ENCODE results near the gene TRAF3.

TRAF3 gene, protein sequence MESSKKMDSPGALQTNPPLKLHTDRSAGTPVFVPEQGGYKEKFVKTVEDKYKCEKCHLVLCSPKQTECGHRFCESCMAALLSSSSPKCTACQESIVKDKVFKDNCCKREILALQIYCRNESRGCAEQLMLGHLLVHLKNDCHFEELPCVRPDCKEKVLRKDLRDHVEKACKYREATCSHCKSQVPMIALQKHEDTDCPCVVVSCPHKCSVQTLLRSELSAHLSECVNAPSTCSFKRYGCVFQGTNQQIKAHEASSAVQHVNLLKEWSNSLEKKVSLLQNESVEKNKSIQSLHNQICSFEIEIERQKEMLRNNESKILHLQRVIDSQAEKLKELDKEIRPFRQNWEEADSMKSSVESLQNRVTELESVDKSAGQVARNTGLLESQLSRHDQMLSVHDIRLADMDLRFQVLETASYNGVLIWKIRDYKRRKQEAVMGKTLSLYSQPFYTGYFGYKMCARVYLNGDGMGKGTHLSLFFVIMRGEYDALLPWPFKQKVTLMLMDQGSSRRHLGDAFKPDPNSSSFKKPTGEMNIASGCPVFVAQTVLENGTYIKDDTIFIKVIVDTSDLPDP

DNA sequence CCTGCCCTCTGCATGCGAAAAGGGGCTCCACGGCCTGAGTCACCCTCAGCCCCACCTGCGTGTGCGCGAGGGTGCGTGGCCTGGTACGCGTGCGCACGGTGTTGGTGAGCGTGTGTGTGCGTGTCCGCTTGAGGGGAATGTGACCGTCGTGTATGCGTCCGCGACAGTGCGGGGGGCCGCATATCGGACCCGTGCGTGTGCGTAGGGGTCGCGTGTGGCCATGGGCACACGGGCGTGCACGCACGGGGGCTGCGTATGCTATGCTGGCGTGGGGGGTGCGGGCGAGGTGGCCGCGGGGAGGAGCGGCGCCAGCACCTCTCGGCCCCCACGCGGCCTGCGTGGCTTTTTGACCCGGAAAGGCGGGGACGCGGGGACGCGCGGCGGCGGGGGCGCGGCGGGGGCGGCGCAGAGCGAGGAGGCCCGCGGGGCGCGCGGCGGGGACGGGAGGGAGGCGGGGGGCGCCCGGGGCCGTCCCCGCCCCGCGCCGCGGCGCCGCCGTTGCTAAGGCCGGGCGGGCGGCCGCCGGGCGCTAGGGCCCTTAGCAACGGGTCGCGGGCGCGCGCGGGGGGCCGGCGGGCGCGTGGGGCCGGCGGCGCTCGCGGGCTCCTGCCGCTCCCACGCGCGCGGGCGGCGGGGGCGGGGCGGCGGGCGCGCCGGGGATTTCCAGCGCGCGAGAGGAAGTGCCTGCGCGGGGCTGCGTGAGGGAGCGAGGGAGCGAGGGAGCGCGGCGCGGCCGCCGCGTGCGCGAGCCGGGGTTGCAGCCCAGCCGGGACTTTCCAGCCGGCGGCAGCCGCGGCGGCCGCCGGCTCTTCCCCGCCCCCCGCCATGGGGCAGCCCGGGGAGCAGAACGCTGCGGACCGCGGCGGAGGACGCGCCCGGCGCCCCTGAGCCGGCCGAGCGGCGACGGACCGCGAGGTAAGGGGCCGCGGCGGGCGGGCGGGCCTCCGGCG lies at the start of gene TRAF3:
TRAF3 (plus strand) TSS at position 689 of the 950 bp plus-strand sequence. CDS start 92,753 bp downstream, outside the sequence.
- DNase-seq, result peak; percentile 75

DNA sequence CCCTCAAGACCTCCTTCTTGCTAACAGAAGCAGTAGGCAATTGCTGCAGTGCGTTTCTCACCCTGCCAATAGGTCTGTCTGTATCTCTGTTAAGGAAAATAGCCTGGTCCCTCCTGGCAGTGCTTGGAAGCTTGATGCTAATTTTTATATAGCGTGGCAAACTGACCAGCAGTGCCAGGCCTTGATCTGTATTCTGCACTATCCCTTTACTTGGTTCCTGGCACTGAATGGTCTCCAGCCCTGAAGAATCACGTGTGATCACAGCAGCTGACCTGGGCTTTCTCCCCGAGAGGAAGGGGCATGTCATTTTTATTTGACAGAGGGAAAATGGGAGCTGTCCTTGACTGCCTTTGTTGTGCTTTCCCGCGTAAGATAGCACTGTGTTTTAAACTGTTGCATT lies 48.7 kb upstream of the TRAF3 start:
- no peak for DNase-seq

DNA sequence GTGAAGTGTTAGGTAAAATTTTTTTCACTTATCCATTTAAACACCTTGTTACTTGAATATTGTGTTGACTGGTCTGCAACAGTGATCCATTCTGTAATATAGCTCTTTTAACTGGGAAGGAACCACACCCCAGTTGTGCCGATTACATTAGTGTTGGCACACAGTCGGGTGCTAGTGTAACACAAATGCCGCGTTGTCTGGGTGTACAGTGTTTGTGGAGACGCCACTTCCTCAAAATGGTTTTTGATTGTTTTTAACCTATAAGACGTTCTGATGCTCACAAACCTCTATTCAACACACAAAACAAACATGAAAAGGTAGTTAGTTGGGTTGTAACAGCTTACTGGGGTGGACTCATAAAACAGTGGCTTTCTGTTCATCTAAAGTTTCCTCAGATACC lies 48.0 kb upstream of the TRAF3 start:
- DNase-seq, result no peak

DNA sequence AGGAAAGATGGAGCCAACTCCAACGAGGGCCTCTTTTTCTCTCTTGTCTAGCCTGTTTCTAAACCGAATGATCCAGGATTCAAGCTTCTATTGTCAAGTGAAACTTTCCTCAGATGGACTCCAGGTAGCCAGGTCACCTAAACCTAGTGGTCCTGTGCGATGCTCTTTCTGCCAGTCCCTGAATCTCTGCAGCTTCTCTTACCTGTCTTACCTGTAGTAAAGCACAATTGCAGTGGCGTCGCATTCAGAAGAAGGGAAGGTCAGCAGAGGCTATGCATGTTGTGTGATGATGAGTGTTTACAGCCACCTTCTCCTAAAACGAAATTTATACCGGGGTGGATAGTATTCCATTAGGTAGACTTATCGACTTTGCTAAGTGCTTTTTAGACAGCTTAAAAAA lies 47.4 kb upstream of the TRAF3 start:
- no peak for DNase-seq

DNA sequence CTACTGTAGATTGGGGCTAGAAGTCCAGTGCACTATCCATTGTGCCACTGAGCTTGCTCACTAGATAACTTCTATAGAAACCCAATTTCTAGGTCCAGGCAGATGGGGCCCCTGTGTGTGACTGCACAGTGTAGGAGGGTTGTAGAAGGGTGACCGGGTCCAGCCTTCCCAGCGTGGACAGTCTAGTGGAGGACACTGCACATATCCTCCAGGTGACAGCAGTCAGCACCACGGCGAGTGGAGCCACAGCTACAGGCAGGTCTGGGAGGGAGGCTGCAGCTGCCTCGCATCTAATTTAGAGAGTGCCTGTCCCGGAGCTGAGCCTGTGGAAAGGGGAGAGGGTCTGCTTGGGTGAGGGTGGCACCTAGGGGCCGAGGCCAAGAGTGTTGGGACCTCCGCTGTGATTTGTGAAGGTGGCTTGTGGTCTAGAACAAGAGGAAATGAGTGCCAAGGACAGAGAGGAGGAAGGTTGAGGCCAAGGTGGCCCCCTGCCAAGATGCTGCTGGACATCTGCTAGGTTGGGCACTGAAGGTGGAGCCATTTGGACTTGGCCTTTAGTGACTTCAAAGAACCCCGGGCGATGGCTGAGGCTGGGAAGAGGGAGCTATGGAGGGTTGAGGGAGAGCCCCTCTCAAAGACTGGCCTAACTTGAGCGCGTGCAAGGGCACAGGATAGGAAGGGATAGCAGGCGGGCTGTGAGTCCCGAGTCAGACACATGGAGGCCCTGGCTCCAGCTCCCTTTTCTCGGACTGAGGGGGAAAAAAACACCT lies 46.0 kb upstream of the TRAF3 start:
- DNase-seq, result no peak

DNA sequence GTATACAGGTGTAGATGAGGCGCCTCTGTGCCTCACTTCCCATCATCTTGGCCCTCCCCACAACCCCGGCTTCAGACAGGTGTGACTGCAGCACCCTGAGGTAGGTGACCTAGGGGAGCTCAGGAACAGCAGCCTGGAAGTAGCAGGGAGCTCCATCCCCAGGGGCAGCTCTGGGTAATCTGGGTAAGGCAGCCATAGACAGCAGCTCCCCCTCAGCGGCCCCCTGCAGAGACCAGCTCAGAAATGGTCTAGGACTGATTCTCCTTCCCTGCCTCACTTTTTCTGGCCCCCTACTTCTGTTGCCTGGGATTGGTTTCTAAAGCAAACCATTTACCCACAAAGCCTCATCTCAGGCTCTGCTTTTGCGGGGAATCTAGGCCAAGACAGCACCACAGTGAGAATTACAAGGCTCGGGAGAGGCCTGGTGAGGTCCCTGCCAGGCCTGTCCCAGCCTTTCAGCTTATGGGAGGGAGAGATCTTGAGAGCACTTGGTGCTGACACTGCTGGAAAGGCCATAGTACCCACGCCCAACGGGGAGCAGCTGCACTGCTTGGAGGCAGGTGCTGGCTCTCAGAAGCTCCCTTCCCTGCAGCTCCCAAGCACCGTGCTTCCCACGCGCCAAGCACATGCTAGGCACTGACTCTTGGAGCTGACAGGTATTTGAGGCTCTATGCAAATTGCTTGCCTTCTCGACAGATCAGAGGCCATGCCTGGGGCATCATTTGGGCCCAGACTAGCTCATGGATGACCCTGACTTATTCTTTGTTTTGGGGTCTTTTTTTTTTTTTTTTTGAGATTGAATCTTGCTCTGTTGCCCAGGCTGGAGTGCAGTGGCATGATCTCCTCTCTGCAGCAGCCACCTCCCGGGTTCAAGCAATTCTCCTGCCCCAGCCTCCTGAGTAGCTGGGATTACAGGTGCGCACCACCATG lies 45.1 kb upstream of the TRAF3 start:
- no peak for DNase-seq

DNA sequence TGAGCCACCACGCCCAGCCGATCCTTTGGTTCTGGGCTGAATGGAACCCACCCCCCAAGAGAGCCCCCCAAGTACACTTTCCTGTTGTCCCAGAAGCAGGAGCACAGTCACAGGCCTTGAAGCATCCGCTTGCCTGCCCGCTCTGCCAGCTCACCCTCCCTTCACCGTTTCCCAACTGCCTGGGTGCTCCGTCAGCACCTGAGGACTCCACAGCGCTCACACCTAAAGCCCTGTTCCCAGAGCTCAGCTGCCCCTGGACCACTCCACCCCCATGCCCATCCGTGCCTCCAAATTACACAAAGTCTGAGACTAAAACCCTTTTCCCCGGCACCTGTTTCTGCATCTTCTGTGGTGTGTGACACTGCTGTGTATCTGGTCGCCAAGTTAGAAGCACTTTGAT lies 44.3 kb upstream of the TRAF3 start:
- no peak for DNase-seq

DNA sequence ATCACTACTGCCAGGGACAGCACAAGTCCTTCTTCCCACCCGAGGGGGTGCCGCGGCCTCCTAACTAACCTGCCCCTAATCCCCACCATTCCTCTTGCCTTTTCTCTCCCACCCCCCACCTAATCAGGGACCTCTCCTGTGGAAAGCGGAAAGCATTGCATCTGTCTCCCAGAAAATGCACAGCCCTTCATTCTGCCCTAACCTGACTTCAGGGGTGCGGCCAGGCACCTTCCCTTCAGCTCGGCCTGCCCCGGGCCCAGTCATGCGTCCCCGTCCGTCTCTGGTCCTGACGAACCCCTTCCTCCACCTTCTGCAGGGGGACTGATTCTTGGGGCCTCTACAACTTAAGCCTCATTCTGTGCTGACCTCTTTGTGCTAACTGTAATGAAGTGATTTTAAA lies 43.9 kb upstream of the TRAF3 start:
- DNase-seq, result no peak

DNA sequence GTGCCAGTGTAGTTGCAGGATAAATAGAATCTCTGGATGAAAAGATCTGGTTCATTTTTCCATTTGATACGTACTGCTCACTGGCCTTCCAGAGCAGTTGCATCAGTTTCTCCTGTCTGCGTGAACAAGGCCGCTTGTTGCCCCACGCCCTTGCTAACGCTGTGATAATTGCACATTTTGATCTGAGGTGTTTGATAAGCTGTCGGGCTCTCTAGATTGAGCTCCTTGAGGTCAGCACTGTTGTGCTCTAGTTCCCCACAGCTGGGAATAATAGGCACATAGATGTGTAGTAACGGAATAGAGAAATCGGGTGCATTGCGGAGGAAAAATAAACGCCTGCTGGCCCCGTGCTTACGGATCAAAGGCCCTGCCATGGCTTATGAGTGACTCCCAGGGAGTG lies 42.8 kb upstream of the TRAF3 start:
- DNase-seq, result no peak

DNA sequence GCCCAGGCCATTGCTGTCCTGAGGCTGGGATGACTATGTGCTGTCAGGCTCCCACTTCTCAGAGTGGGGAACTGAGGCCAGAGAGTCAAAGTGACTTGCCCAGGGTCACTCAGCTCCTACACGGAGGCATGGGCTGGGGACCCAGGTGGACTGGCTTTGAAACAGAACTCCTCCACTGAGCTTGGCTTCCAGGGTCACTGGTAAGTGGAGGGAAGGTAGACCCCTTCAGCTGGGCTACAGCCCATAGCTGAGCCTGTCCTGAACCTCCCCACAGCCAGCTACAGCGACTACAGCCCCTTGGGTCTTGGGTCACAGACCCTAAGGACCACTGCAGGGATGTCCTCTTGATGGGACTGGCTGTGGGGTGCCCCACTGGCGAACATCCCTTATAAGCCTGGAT lies 40.3 kb upstream of the TRAF3 start:
- DNase-seq, result no peak

DNA sequence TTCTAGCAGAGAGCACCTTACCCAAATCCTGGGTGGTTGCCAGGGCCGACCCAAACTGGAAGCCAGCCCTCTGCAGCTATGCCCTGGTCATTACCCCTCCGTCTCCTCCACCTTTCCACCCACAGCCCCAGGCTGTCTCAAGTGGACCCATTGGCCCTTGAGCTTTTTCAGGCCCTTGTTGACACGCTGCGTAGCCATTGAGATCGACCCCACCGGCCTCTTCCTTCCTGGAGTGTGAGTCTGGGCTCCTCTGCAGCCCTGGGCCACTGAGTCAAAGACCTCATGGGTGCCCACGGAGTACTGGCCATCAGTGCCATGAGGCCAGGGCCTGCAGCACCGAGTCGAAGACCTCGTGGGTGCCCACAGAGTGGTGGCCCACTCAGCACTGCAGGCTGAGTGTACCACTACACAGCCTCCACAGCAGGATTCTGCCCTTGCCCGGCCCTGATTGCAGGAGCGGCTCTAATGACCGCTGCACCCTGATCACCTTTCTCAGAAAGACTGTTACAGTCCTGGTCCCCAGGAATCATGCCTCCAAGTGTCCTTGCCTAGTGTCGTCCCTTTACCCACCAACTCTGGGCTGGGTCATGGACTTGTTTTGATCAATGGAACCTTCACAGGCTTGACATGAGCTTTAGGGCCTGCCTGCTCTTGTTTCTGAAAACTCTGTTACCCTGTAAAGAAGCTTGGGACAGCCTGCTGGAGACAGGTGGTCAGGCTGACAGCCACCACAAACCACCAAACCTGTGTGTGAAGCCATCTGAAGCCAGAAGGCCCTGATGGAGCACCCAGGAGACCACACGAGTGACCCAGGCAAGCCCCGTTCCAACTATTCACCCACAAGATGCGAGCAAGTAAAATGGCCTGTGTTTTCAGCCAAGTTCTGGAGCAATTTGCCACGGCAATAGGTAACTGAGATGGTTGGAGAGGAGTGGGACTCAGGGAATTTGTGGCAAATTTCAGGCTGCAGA lies 39.6 kb upstream of the TRAF3 start:
- no peak for DNase-seq

DNA sequence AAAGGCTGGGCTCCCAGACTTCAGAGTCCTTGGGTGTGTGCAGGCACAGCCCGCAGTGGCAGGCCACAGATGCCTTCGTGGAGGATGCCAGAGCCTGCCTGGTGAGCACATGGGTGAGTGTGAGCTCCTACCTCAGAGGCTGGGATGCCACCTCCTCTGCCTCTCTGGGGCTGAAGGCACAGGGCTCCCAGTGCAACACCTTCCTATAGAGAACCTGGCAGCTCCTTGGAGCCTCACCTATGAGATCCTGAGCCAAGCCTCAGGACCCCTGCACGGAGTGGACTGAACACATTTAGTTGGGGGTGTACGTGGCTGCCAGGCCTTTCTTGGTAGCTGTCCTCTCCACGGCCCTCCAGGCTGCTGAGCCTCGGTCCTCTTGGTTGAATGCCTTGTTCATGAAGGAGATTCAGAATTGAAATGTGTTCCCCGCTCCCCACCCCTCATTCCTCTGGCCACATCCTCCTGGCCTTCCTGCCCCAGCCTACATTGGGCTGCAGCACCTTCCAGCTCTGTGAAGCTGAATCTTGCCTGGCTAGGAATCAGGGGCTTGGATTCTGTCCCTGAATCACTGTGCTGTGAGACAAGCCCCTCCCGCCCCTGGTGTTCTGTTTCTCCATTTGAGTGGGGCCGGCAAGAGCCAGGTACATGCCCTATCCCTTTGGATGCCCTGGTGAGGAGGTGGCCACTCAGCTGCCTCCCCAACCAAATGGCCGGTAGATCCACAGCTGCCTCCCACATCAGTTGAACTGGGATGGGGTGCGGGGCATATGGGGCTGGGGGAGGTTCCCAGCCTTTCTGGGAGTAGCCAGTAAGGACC lies 38.7 kb upstream of the TRAF3 start:
- no peak for DNase-seq

DNA sequence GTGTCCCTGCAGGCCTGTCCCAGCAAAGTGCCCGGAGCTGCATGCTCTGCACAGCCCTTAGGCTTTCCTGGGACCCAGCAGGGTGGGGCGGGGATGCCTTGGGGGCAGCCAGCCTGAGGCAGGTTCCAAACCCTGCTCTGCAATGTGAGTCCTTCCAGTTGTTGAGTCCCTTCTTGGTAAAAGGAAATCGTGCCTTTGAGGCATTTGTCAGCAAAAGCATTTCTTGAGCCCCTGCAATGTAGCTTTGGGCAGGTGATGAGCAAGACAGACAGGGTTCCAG lies 38.1 kb upstream of the TRAF3 start:
- DNase-seq, result no peak

DNA sequence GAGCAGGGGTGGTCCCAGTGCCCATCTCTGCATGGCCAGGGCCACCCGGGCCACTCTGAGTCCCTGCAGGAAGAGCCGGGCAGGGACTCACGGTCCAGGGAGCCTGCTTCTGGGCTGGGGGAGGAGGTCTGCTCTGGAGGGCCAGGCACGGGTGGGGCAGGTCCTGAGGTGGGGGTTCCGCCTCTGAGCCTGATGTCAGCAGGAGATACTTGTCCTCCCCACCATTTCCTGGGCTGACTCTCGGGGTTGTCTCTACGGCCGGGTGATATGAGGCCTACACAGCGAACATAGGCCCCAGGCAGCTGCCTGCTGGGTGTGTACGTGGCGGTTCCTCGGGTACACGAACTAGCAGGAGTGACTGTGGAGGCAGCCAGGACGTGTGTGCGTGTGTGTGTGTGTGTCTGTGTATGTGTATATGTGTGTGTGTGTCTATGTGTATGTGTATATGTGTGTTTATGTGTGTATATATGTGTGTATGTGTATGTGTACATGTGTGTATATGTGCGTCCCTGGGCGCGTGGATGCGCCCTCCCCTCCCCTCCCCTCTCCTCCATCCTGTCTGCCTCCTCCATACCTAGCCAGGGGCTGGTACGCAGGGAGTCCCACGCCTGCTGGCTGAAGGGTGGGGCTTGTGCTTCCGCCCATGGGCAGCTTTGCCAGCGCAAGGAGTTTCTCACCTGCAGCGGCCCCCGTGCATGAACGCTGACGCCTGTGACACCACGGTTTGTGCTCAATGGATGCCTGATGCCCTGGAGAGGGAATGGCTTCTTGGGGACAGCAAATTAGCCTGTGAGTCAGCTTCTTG lies 30.4 kb upstream of the TRAF3 start:
- no peak for DNase-seq

DNA sequence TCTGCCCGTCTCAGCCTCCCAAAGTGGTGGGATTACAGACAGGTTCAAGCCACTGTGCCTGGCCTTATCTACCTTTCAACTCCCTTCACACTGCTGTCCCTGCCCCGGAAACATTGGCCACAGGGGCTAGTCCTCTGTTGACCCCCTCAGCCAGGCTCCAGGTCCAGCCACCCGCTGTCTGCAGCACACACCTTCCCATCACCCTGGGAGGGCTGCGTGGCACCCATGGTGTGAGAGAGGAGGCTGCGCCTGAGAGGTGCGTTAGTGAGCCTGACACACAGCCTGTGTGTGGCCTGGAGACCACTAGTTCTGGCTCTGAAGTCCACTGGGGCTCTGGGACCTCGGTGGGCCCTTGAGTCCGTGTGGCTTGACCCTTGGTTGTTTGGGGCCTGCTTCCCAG lies 28.4 kb upstream of the TRAF3 start:
- DNase-seq, result no peak

DNA sequence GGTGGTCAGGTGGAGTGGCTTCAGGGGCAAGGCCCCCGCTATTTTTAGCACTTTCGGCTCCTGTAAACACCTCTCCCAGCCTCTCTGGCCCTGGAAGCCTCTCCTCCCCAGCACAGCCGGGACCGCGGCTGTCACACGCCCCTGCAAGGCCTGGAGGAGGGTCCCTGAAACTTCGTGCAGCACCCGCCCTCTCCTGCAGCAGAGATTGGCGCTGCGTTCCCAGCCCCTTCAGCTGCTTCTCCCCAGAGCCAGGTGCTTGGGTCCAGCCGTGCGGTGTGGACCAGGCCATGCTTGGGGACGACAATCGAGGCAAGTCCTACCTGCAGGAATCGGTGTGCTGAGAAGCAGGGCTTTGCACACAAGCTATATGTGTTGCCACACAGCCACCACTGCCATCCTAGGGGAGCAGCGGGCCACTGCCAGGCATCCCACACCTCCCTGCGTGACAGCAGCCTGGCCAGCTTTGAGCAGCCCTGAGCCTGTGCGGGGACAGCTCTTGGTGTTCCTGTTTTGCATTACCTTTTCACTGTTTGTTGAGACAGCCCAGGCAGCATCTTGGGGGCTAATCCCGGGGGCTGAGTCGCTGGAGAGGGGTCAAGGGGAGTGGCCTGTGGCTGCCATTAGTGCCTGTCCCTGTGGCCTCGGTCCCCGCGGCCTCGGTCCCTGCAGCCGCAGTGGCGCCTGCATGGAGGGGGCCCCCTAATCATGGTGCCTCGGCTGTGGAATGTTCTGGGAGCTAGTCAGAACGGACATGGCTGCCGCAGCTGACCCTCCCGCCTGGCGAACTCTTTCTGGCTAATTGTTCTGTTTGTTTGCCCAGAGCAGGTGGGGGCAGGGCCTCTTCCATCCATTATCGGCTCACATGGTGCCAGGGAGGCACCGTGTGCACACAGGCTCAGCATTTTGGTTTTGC lies 27.6 kb upstream of the TRAF3 start:
- no peak for DNase-seq

DNA sequence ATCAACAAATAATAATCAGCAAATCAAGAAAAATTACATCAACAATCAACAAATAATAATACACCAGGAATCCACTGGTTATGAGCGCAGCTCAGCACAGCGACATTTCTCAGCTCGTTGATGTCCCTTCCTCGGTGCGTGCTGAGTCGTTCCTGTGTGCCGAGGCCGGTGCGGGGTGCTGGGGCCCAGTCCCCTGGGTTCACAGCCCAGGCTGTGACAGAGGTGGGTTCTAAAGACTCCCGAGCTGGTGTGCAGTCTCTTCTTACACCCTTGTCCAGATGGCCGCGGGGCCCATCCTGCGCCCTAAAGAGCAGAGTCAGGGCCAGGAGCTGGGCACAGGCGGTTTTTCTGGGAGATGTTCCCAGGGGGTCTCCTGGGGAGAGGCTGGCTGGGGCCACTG lies 26.9 kb upstream of the TRAF3 start:
- no peak for DNase-seq

DNA sequence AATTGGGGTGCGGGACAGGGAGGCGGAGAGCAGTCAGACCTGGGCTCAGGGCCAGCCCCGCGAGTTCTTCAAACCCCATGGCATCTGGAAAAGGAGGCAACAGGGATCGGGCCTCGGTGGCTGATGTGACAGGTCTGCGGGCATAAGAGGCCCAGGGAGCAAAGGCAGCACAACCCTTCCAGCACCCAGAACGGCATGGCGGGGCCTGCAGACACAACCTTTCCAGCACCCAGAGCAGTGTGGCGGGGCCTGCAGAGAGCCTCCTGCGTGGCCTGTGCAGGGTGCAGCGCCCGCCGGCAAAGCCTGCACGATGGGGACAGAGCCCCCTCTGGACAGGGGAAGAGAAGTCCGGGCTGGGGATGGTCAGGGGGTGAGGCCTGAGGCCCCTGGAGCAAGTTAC lies 26.2 kb upstream of the TRAF3 start:
- DNase-seq, result no peak
